WTC11 (cell line): ENCODE measurements around the gene AHSP. TPM values are rescaled to one million over a fixed set of nuclear protein-coding genes. Genes with fewer than 3 reads are reported as not detected.

Experiments used
- ATAC-seq: fragments of 200-7000 bp; cut with Tn5 transposase; 2 replicates; pipeline ENCODE4 v1.10.0; 2021; ENCODE audit warnings: mild to moderate bottlenecking, moderate library complexity
- CTCF ChIA-PET: fragments of 300-600 bp; sonication (Branson Sonifier 250); formaldehyde crosslinking; loops from one replicate; lab custom pipeline; 2021; ENCODE audit warnings: antibody characterized with exemption; lab: Charles Lee
- POLR2A ChIA-PET: fragments of 350-600 bp; sonication (Branson Sonifier 250); formaldehyde crosslinking; loops from one replicate; lab custom pipeline; 2021; ENCODE audit warnings: antibody characterized with exemption; lab: Charles Lee
- DNase-seq: peaks from one replicate; pipeline ENCODE4 v3.0.0; 2021; ENCODE audit warnings: low spot score
- H3K27ac Mint-ChIP-seq: 2 replicates; pipeline ENCODE4 v1.8.0; 2021; ENCODE audit warnings: mixed read lengths
- H3K27me3 Mint-ChIP-seq: 2 replicates; pipeline ENCODE4 v1.8.0; 2021; ENCODE audit warnings: low read depth, mild to moderate bottlenecking, moderate library complexity, mixed read lengths
- H3K36me3 Mint-ChIP-seq: 2 replicates; pipeline ENCODE4 v1.8.0; 2021; ENCODE audit warnings: mixed read lengths
- H3K4me1 Mint-ChIP-seq: 2 replicates; pipeline ENCODE4 v1.8.0; 2022; ENCODE audit warnings: mixed read lengths
- H3K4me3 Mint-ChIP-seq: 2 replicates; pipeline ENCODE4 v1.8.0; 2021; ENCODE audit warnings: mild to moderate bottlenecking, moderate library complexity, mixed read lengths
- H3K9me3 Mint-ChIP-seq: 2 replicates; pipeline ENCODE4 v1.8.0; 2021; ENCODE audit warnings: mixed read lengths
- ATF1 ChIP-seq: sonication (generic); formaldehyde crosslinking; IDR thresholded peaks from 2 replicates; pipeline ENCODE4 v1.8.1; 2023; ENCODE audit warnings: mild to moderate bottlenecking, moderate library complexity, missing genetic modification reagents
- ESRRA ChIP-seq: sonication (generic); formaldehyde crosslinking; IDR thresholded peaks from 2 replicates; pipeline ENCODE4 v1.8.1; 2022; ENCODE audit warnings: mild to moderate bottlenecking, missing genetic modification reagents, borderline replicate concordance
- ETV6 ChIP-seq: sonication (generic); formaldehyde crosslinking; IDR thresholded peaks from 2 replicates; pipeline ENCODE4 v1.8.1; 2022; ENCODE audit warnings: mild to moderate bottlenecking, missing genetic modification reagents
- GABPB1 ChIP-seq: sonication (generic); formaldehyde crosslinking; IDR thresholded peaks from 2 replicates; pipeline ENCODE4 v1.8.1; 2023; ENCODE audit warnings: mild to moderate bottlenecking, missing genetic modification reagents
- HMGA2 ChIP-seq: fragments of 250-450 bp; sonication (Bioruptor Pico); IDR thresholded peaks from 2 replicates; pipeline ENCODE4 v1.4.0; 2021; ENCODE audit warnings: mild to moderate bottlenecking, moderate library complexity
- JUN ChIP-seq: sonication (generic); formaldehyde crosslinking; IDR thresholded peaks from 2 replicates; pipeline ENCODE4 v1.8.0; 2023; ENCODE audit warnings: mild to moderate bottlenecking, missing genetic modification reagents
- KAT7 ChIP-seq: sonication (generic); formaldehyde crosslinking; IDR thresholded peaks from 2 replicates; pipeline ENCODE4 v1.8.1; 2023; ENCODE audit warnings: missing genetic modification reagents, mild to moderate bottlenecking, borderline replicate concordance
- NFE2L1 ChIP-seq: sonication (generic); formaldehyde crosslinking; IDR thresholded peaks from 2 replicates; pipeline ENCODE4 v1.8.1; 2023; ENCODE audit warnings: missing genetic modification reagents
- SMAD4 ChIP-seq: sonication (generic); formaldehyde crosslinking; IDR thresholded peaks from 2 replicates; pipeline ENCODE4 v1.8.0; 2022; ENCODE audit warnings: mild to moderate bottlenecking, missing genetic modification reagents
- TEAD1 ChIP-seq: sonication (generic); formaldehyde crosslinking; IDR thresholded peaks from 2 replicates; pipeline ENCODE4 v1.8.0; 2022; ENCODE audit warnings: mild to moderate bottlenecking, missing genetic modification reagents
- ZBTB21 ChIP-seq: sonication (generic); formaldehyde crosslinking; IDR thresholded peaks from 2 replicates; pipeline ENCODE4 v1.8.1; 2023; ENCODE audit warnings: mild to moderate bottlenecking, missing genetic modification reagents, borderline replicate concordance
- ZBTB43 ChIP-seq: sonication (generic); formaldehyde crosslinking; IDR thresholded peaks from 2 replicates; pipeline ENCODE4 v1.8.1; 2023; ENCODE audit warnings: mild to moderate bottlenecking, missing genetic modification reagents
- ZNF232 ChIP-seq: sonication (generic); formaldehyde crosslinking; IDR thresholded peaks from 2 replicates; pipeline ENCODE4 v1.8.0; 2022; ENCODE audit warnings: mild to moderate bottlenecking, missing genetic modification reagents
- ZNF317 ChIP-seq: sonication (generic); formaldehyde crosslinking; IDR thresholded peaks from 2 replicates; pipeline ENCODE4 v1.8.1; 2023; ENCODE audit warnings: low read depth, mild to moderate bottlenecking, moderate library complexity, missing genetic modification reagents, borderline replicate concordance
- ZNF416 ChIP-seq: fragments of 250-450 bp; sonication (Bioruptor Pico); IDR thresholded peaks from 2 replicates; pipeline ENCODE4 v1.9.0; 2021; ENCODE audit warnings: mild to moderate bottlenecking, inconsistent platforms
- ZNF423 ChIP-seq: fragments of 250-450 bp; sonication (Bioruptor Pico); IDR thresholded peaks from 2 replicates; pipeline ENCODE4 v2.1.2; 2022; ENCODE audit warnings: mild to moderate bottlenecking, moderate library complexity
- total RNA-seq: library from RNA; stranded (reverse); gene quantifications from 3 replicates; pipeline ENCODE4 v1.2.3, GENCODE V29; 2021
- TF ChIP-seq, protein P1 (sequence below): sonication (generic); formaldehyde crosslinking; IDR thresholded peaks from 2 replicates; pipeline ENCODE4 v1.8.1; 2022; ENCODE audit warnings: mild to moderate bottlenecking, moderate library complexity, missing genetic modification reagents
- TF ChIP-seq, protein P2 (sequence below): sonication (generic); formaldehyde crosslinking; IDR thresholded peaks from 2 replicates; pipeline ENCODE4 v1.8.0; 2022; ENCODE audit warnings: mild to moderate bottlenecking, missing genetic modification reagents
- TF ChIP-seq, protein P3 (sequence below): sonication (generic); formaldehyde crosslinking; IDR thresholded peaks from 2 replicates; pipeline ENCODE4 v1.8.0; 2023; ENCODE audit warnings: mild to moderate bottlenecking, missing genetic modification reagents
- TF ChIP-seq, protein P4 (sequence below): sonication (generic); formaldehyde crosslinking; IDR thresholded peaks from 2 replicates; pipeline ENCODE4 v1.8.1; 2022; ENCODE audit warnings: mild to moderate bottlenecking, missing genetic modification reagents, moderate library complexity, borderline replicate concordance

Gene AHSP
- total RNA-seq, 1 experiment from 2014 or later = 0.81 TPM

GRCh38 chr16:31513884-31514283, 13.8 kb upstream of the AHSP start (continued):
- TF ChIP-seq ZBTB21 (CRISPR knock-in tag) (no peak), ETV6 (CRISPR knock-in tag) (no peak), JUN (no peak), ZNF416 (CRISPR knock-in tag) (no peak), NFE2L1 (CRISPR knock-in tag) (no peak), HMGA2 (CRISPR knock-in tag) (no peak), SMAD4 (CRISPR knock-in tag) (no peak), GABPB1 (CRISPR knock-in tag) (no peak), KAT7 (CRISPR knock-in tag) (no peak)
- TF ChIP-seq, protein P1, sequence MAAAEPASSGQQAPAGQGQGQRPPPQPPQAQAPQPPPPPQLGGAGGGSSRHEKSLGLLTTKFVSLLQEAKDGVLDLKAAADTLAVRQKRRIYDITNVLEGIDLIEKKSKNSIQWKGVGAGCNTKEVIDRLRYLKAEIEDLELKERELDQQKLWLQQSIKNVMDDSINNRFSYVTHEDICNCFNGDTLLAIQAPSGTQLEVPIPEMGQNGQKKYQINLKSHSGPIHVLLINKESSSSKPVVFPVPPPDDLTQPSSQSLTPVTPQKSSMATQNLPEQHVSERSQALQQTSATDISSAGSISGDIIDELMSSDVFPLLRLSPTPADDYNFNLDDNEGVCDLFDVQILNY (CRISPR knock-in tag) = no peak
- TF ChIP-seq, protein P2, sequence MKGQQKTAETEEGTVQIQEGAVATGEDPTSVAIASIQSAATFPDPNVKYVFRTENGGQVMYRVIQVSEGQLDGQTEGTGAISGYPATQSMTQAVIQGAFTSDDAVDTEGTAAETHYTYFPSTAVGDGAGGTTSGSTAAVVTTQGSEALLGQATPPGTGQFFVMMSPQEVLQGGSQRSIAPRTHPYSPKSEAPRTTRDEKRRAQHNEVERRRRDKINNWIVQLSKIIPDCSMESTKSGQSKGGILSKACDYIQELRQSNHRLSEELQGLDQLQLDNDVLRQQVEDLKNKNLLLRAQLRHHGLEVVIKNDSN (CRISPR knock-in tag) = no peak
- TF ChIP-seq, protein P3, sequence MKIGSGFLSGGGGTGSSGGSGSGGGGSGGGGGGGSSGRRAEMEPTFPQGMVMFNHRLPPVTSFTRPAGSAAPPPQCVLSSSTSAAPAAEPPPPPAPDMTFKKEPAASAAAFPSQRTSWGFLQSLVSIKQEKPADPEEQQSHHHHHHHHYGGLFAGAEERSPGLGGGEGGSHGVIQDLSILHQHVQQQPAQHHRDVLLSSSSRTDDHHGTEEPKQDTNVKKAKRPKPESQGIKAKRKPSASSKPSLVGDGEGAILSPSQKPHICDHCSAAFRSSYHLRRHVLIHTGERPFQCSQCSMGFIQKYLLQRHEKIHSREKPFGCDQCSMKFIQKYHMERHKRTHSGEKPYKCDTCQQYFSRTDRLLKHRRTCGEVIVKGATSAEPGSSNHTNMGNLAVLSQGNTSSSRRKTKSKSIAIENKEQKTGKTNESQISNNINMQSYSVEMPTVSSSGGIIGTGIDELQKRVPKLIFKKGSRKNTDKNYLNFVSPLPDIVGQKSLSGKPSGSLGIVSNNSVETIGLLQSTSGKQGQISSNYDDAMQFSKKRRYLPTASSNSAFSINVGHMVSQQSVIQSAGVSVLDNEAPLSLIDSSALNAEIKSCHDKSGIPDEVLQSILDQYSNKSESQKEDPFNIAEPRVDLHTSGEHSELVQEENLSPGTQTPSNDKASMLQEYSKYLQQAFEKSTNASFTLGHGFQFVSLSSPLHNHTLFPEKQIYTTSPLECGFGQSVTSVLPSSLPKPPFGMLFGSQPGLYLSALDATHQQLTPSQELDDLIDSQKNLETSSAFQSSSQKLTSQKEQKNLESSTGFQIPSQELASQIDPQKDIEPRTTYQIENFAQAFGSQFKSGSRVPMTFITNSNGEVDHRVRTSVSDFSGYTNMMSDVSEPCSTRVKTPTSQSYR (CRISPR knock-in tag) = no peak

GRCh38 chr16:31517800-31518402, 9.8 kb upstream of the AHSP start:
- no peak for DNase-seq
- CTCF ChIA-PET = no interaction called here
- H3K27ac Mint-ChIP-seq = no peak overlapping the region
- POLR2A ChIA-PET = no interaction called here
- H3K4me3 Mint-ChIP-seq = no peak overlapping the region
- H3K9me3 Mint-ChIP-seq = peaks cover 23% of the 10 kb centered on the region
- no peaks in the 10 kb centered on the region; the same call in 1 of the 2 replicates for H3K4me1 Mint-ChIP-seq
- H3K27me3 Mint-ChIP-seq = peaks cover 18% of the 10 kb centered on the region
- H3K36me3 Mint-ChIP-seq = peaks cover 19% of the 10 kb centered on the region
- no peak for ATAC-seq
- no peak for TF ChIP-seq TEAD1
- TF ChIP-seq ZBTB43 (CRISPR knock-in tag) = no peak
- no peak for TF ChIP-seq ZNF416 (CRISPR knock-in tag)
- no peak for TF ChIP-seq ZNF317
- TF ChIP-seq ATF1 (CRISPR knock-in tag) = no peak
- TF ChIP-seq ESRRA (CRISPR knock-in tag) = no peak
- TF ChIP-seq, protein P4, sequence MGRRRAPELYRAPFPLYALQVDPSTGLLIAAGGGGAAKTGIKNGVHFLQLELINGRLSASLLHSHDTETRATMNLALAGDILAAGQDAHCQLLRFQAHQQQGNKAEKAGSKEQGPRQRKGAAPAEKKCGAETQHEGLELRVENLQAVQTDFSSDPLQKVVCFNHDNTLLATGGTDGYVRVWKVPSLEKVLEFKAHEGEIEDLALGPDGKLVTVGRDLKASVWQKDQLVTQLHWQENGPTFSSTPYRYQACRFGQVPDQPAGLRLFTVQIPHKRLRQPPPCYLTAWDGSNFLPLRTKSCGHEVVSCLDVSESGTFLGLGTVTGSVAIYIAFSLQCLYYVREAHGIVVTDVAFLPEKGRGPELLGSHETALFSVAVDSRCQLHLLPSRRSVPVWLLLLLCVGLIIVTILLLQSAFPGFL (CRISPR knock-in tag) = no peak
- no peak for TF ChIP-seq ZNF423 (CRISPR knock-in tag)
- TF ChIP-seq ZNF232 (CRISPR knock-in tag) = no peak
